Measurements from ENCODE around the gene ENGASE. TPM values are rescaled to one million over a fixed set of nuclear protein-coding genes. Genes with fewer than 3 reads are reported as not detected.

The ENGASE gene
- total RNA-seq, 1 donor from 2014 or later = 72.6 TPM

- no peaks in the 10 kb centered on the region for H3K4me1 Mint-ChIP-seq (ENCODE audit: unreplicated experiment)
- H3K36me3 Mint-ChIP-seq = peaks cover 6% of the 10 kb centered on the region
- H3K27me3 Mint-ChIP-seq = no peaks in the 10 kb centered on the region
- no peak overlapping the region for H3K4me3 Mint-ChIP-seq
- no peak for TF ChIP-seq CTCF (conservative IDR thresholded peaks at IDR 0.05)
- no peak overlapping the region for H3K27ac Mint-ChIP-seq
- no peaks in the 10 kb centered on the region for H3K9me3 Mint-ChIP-seq
- no peak for DNase-seq (ENCODE audit: extremely low spot score, unreplicated experiment)
Observed at GRCh38 chr17:79084291-79085153, 9.9 kb downstream of the ENGASE start.

GRCh38 chr17:79085154-79085920, 10.7 kb downstream of the ENGASE start:
- no peaks in the 10 kb centered on the region for H3K9me3 Mint-ChIP-seq
- H3K27ac Mint-ChIP-seq = no peak overlapping the region
- no peak for DNase-seq (ENCODE audit: extremely low spot score, unreplicated experiment)

GRCh38 chr17:79085921-79086551, 11.4 kb downstream of the ENGASE start:
- peaks cover 4% of the 10 kb centered on the region for H3K4me1 Mint-ChIP-seq (ENCODE audit: unreplicated experiment)
- no peak for DNase-seq (ENCODE audit: extremely low spot score, unreplicated experiment)
- H3K27me3 Mint-ChIP-seq = no peaks in the 10 kb centered on the region
- TF ChIP-seq CTCF (conservative IDR thresholded peaks at IDR 0.05) = no peak
- no peaks in the 10 kb centered on the region for H3K36me3 Mint-ChIP-seq
- no peaks in the 10 kb centered on the region for H3K9me3 Mint-ChIP-seq
- H3K27ac Mint-ChIP-seq = no peak overlapping the region
- H3K4me3 Mint-ChIP-seq = no peak overlapping the region

More at GRCh38 chr17:79085154-79085920, 10.7 kb downstream of the ENGASE start:
- TF ChIP-seq CTCF (conservative IDR thresholded peaks at IDR 0.05) = no peak
- Mint-ChIP-seq H3K27me3 (no peaks in the 10 kb centered on the region), H3K4me3 (no peak overlapping the region), H3K4me1 (ENCODE audit: unreplicated experiment) (no peaks in the 10 kb centered on the region), H3K36me3 (peaks cover 5% of the 10 kb centered on the region)

GRCh38 chr17:79086609-79087427, 12.2 kb downstream of the ENGASE start:
- H3K9me3 Mint-ChIP-seq = no peaks in the 10 kb centered on the region
- H3K27me3 Mint-ChIP-seq = no peaks in the 10 kb centered on the region
- no peak overlapping the region for H3K4me3 Mint-ChIP-seq
- DNase-seq (ENCODE audit: extremely low spot score, unreplicated experiment) = no peak
- no peak overlapping the region for H3K27ac Mint-ChIP-seq
- peaks cover 4% of the 10 kb centered on the region for H3K4me1 Mint-ChIP-seq (ENCODE audit: unreplicated experiment)
- no peak for TF ChIP-seq CTCF (conservative IDR thresholded peaks at IDR 0.05)
- H3K36me3 Mint-ChIP-seq = no peaks in the 10 kb centered on the region
